Muscle of leg (tissue), 11 donors: ENCODE data around the gene GNB5. TPM values are rescaled to one million over a fixed set of nuclear protein-coding genes. Genes with fewer than 3 reads are reported as not detected.

Experiments used
- DNase-seq: peaks from one replicate; pipeline ENCODE4 v3.0.0; 2013
- H3K27ac ChIP-seq: one replicate; pipeline ENCODE4 v1.5.1; 2013; ENCODE audit warnings: mild to moderate bottlenecking, low read length, control low read depth
- H3K27me3 ChIP-seq: one replicate; pipeline ENCODE4 v1.6.1; 2013; ENCODE audit warnings: low read length; ENCODE audit not compliant: control insufficient read depth, insufficient read depth
- H3K36me3 ChIP-seq: one replicate; pipeline ENCODE4 v1.6.1; 2013; ENCODE audit warnings: low read length; ENCODE audit not compliant: control insufficient read depth, insufficient read depth
- H3K4me1 ChIP-seq: one replicate; pipeline ENCODE4 v1.6.1; 2013; ENCODE audit warnings: low read length; ENCODE audit not compliant: control insufficient read depth, insufficient read depth
- H3K4me3 ChIP-seq: one replicate; pipeline ENCODE4 v1.5.1; 2013; ENCODE audit warnings: low read length, control low read depth
- H3K9me3 ChIP-seq: replicated peaks from 2 replicates; pipeline ENCODE4 v1.6.1; 2013; ENCODE audit warnings: low read depth, low read length; ENCODE audit not compliant: control insufficient read depth
- WGBS: methylation state at CpG from one replicate; pipeline ENCODE4 v1.1.5; 2013; ENCODE audit warnings: missing lambda C conversion rate; ENCODE audit not compliant: insufficient coverage; 5-methylcytosine and 5-hydroxymethylcytosine counted together
- polyA plus RNA-seq, 8 donors: library from polyadenylated mRNA; unstranded; fragments of 120-200 nt; gene quantifications; one replicate each; pipeline versions ENCODE4 v1.2.1 to v1.2.3, GENCODE V29; 2013; ENCODE audit warnings: inconsistent platforms in 1 of 8, low replicate concordance in 1 of 8; ENCODE audit not compliant: insufficient read length in 8 of 8, insufficient read depth in 1 of 8
- total RNA-seq: library from RNA; stranded (reverse); fragments of 120-200 nt; gene quantifications from one replicate; pipeline ENCODE4 v1.2.4, GENCODE V29; 2013

The GNB5 gene
- total and polyA plus RNA-seq, 9 donors: 4.7 to 9.8 (median 7.9) TPM

- Histone ChIP-seq H3K27ac (no peak overlapping the region), H3K27me3 (no peaks in the 10 kb centered on the region), H3K4me1 (no peaks in the 10 kb centered on the region), H3K36me3 (no peaks in the 10 kb centered on the region), H3K4me3 (no peak overlapping the region), H3K9me3 (no peaks in the 10 kb centered on the region)
- 100% methylated on average over 3 of the region's 3 CpGs for WGBS
- no peak for DNase-seq
Observed at GRCh38 chr15:52159645-52160044, 31.5 kb downstream of the GNB5 start.

DNA sequence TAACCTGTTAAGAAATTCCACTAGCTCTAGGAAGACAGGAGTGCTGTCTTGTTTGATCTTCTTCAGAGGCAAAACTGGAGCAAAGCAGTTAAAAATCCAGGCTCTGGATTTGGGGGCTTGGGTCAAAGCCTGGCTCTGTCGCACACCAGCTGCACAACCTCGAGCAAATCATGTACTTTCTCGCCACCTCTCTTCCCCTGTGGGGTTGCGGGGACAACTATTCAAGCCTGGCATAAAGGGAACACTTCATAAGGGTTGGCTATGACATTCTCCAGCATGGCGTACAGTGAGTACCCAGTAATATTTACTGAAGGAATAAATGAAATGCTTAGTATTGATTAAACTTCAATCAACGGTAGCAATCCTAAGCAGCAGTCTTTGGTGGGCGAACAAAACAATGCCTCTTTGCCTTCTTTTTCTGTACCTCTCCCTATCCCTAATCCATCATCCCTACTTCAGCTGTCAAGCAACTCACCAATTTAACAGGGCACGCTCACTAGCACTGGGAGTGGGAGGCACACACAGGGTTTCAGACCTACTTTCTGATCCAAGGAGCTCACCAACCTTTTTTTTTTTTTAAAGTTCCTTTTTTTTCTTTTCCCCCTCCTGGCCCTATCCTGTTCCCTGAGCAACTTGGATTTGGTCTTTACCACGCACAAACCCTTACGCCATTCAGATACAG lies 33.0 kb downstream of the GNB5 start:
- DNase-seq: no peak
- H3K4me1 ChIP-seq: no peaks in the 10 kb centered on the region
- H3K9me3 ChIP-seq: no peaks in the 10 kb centered on the region
- no peak overlapping the region for H3K4me3 ChIP-seq
- H3K27me3 ChIP-seq: no peaks in the 10 kb centered on the region
- no peaks in the 10 kb centered on the region for H3K36me3 ChIP-seq
- no peak overlapping the region for H3K27ac ChIP-seq
- 92% methylated on average over 6 of the region's 10 CpGs for WGBS

- Histone ChIP-seq H3K4me1 (no peaks in the 10 kb centered on the region), H3K9me3 (no peaks in the 10 kb centered on the region), H3K36me3 (peaks cover 3% of the 10 kb centered on the region), H3K27ac (no peak overlapping the region), H3K27me3 (no peaks in the 10 kb centered on the region), H3K4me3 (no peak overlapping the region)
- DNase-seq: no peak
- WGBS: 63% methylated on average over 1 of the region's 2 CpGs
Observed at GRCh38 chr15:52155878-52156277, 35.3 kb downstream of the GNB5 start.

DNA sequence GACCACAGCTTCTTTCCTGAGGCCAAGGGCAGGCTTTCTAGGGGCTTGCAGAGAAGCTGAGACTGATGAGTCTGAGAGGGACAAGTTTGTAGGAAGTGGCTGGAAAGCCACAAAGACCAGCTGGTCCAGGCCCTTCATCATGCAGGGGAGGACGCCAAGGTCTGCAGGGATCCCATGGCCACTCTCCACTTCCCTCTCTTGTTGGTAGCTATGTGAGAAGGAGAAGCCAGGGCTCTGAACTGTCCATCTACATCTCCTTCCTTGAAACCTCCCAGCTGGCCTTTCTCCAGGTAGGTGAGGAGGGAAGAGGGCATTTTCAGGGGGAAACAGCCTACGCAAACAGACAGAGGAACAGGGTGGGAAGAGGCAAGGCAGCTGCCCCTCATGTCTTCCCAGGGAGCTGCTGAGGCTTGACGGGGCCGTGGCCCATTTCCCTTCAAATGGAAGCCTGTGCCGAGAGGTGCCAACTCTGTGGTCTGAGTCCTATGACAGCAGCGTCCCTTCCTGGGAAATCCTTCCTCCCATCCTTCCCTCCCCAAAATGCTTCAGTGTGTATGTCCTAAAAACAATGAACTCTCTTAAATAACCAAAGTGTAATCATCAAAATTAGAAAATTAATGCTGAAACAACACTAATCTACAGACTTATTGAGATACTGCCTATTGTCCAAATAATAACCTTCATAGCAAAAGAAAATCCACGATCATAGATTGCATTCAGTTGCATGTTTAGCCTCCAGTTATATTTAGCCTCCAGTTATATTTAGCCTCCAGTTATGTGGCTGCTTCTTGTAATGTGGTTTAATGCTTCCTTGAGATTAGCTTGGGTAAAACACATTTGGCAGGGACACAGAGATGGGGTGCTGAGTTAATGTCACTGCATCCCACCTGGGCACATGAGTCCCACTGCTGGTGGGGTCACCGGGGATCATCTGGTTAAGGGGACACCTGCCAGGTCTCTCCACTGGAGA lies 36.0 kb downstream of the GNB5 start:
- Histone ChIP-seq H3K27ac (no peak overlapping the region), H3K4me3 (no peak overlapping the region), H3K36me3 (peaks cover 3% of the 10 kb centered on the region), H3K4me1 (no peaks in the 10 kb centered on the region), H3K27me3 (no peaks in the 10 kb centered on the region), H3K9me3 (no peaks in the 10 kb centered on the region)
- 70% methylated on average over 3 of the region's 8 CpGs for WGBS
- no peak for DNase-seq

DNA sequence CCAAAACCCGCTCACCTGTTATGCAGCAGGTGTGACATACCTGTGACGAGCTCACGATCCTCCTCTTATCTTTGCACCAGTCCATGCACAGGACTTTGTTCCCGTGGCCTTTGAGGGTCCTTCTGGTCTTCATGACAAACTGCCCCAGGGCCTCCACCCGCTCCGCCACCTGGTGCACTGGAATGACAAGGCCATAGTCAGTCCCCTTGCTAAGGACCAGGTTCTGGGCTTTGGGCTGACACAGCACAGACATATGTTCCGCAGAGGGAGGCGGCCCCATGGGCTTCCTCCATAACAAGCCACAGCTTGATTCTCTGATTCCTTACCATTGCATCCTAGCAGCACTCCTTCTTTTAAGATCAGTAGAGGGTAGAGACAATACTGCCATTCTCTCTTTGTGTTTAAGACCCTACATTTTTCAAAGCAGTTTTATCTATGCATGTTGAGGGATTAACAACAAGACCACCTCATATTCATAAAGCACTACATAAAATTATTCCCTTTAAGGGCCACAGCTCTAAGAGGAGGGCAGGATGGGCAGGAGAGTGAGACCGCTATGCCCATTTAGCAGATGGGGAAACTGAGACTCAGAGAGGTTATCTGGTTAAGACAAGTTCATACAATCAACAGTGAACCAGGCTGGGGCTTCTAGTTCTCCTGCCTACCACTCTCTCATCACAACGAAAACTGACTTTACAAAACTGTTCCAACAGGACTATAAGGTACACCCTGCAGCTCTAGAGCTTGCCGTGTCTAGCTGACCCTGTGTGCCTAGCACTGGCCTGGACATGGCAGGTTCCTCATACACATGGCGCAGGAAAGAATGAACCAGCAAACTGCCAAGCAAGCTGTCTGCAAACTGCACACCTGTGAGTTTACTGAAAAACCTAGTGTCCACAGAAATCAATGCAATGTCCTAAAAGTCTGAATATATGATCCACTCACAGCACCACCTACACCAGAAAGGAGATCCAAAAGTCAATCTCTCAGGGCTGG lies 37.0 kb downstream of the GNB5 start:
- 87% methylated on average over 10 of the region's 12 CpGs for WGBS
- Histone ChIP-seq H3K27me3 (no peaks in the 10 kb centered on the region), H3K4me3 (no peak overlapping the region), H3K9me3 (no peaks in the 10 kb centered on the region), H3K36me3 (peaks cover 6% of the 10 kb centered on the region), H3K4me1 (no peaks in the 10 kb centered on the region), H3K27ac (no peak overlapping the region)
- no peak for DNase-seq

GRCh38 chr15:52151353-52151752 lies 39.8 kb downstream of the GNB5 start:
- Histone ChIP-seq H3K9me3 (no peaks in the 10 kb centered on the region), H3K27ac (no peak overlapping the region), H3K4me3 (no peak overlapping the region), H3K36me3 (peaks cover 18% of the 10 kb centered on the region), H3K27me3 (no peaks in the 10 kb centered on the region), H3K4me1 (no peaks in the 10 kb centered on the region)
- DNase-seq: no peak
- WGBS: 73% methylated on average over 3 of the region's 4 CpGs

GRCh38 chr15:52150871-52151270 lies 40.3 kb downstream of the GNB5 start:
- Histone ChIP-seq H3K27me3 (no peaks in the 10 kb centered on the region), H3K4me3 (no peak overlapping the region), H3K9me3 (no peaks in the 10 kb centered on the region), H3K4me1 (no peaks in the 10 kb centered on the region), H3K27ac (no peak overlapping the region), H3K36me3 (peaks cover 19% of the 10 kb centered on the region)
- no peak for DNase-seq
- WGBS: 85% methylated on average over 4 of the region's 4 CpGs

DNA sequence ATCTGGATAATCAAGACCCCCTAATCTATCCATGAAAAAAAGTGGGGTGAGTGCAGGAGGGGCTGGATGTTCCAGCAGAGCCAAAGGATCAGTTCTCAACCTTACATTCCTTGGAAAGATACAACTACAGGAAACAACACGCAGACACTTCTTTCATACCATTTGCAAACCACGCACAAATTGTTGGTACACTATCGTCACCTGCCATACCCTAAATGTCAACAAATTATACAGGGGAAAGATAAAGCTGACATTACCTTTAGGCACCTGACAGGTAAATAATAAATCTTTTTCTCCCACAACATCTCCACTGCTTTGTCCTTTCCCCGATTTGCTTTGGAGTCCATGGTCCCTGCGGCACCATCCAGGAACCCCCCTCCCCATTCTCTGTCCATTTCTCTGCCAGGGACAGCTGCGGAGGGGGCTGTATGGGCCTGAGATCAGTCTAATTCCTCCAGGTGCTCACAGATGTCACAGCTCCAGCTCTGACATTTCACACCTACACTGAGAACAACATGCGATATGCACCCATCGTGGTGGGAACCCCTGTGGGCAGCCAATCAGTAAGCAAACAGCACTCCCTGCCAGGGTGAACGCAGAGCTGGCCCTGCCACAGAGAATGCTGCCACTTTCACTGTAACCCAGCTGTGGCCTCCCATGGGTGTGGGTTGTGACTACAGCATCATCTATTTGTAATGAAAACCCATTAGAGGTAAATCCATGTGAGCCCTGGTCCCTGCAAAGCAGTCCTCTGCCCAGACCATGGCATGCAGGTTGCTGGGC lies 41.0 kb downstream of the GNB5 start:
- Histone ChIP-seq H3K36me3 (peaks cover 19% of the 10 kb centered on the region), H3K27ac (no peak overlapping the region), H3K4me3 (no peak overlapping the region), H3K27me3 (no peaks in the 10 kb centered on the region), H3K9me3 (no peaks in the 10 kb centered on the region), H3K4me1 (no peaks in the 10 kb centered on the region)
- DNase-seq: no peak
- 100% methylated on average over 3 of the region's 9 CpGs for WGBS

DNA sequence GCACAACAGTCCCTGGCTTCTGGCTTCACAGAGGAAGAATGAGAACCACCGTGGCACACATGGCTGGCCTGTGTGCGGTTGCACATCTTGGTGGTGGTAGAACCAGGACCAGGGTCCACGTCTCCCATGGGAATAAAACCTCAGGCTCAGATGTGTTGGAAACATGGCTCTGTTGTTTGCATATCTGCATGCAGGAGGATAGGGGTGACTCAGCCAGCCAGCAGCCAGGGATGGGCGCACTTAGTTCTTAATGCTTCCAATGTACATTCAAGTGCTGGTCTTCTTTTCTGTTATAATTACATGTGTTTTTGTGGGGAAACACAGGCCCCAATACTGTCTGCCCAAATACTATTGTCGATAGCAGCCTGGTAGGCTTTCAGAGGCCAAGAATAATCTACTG lies 42.8 kb downstream of the GNB5 start:
- no peak for DNase-seq
- Histone ChIP-seq H3K4me3 (no peak overlapping the region), H3K4me1 (no peaks in the 10 kb centered on the region), H3K27ac (no peak overlapping the region), H3K36me3 (peaks cover 24% of the 10 kb centered on the region), H3K9me3 (no peaks in the 10 kb centered on the region), H3K27me3 (no peaks in the 10 kb centered on the region)
- 100% methylated on average over 1 of the region's 5 CpGs for WGBS
